BE2C (cell line): ENCODE measurements around the gene PEX16.

Experiments
- DNase-seq: peaks from one replicate; pipeline ENCODE4 v3.0.0-alpha.2; 2020
- H3K27me3 ChIP-seq: fragments of 250-450 bp; sonication (Bioruptor Pico); 2 replicates; pipeline ENCODE4 v1.5.1; 2020; ENCODE audit warnings: mild to moderate bottlenecking
- H3K36me3 ChIP-seq: fragments of 250-450 bp; sonication (Bioruptor Pico); 2 replicates; pipeline ENCODE4 v1.5.1; 2020; ENCODE audit warnings: mild to moderate bottlenecking
- H3K4me1 ChIP-seq: fragments of 250-450 bp; sonication (Bioruptor Pico); 2 replicates; pipeline ENCODE4 v1.5.1; 2020
- H3K4me3 ChIP-seq: 2 replicates; pipeline ENCODE4 v1.5.1; 2011; ENCODE audit warnings: low read depth, low read length
- H3K9me3 ChIP-seq: fragments of 250-450 bp; sonication (Bioruptor Pico); 2 replicates; pipeline ENCODE4 v1.5.1; 2020
- CTCF ChIP-seq: IDR thresholded peaks from 2 replicates; pipeline ENCODE4 v1.5.1; 2012; ENCODE audit warnings: mild to moderate bottlenecking, low read depth, low read length

The PEX16 gene

GRCh38 chr11:45926536-45927331 lies 9.1 kb upstream of the PEX16 start:
- Histone ChIP-seq H3K9me3 (no peaks in the 10 kb centered on the region), H3K27me3 (no peaks in the 10 kb centered on the region), H3K4me3 (no peak overlapping the region), H3K4me1 (no peaks in the 10 kb centered on the region), H3K36me3 (no peaks in the 10 kb centered on the region)
- no peak for TF ChIP-seq CTCF
- no peak for DNase-seq

- TF ChIP-seq CTCF, result no peak
- H3K27me3 ChIP-seq, result no peaks in the 10 kb centered on the region
- no peak overlapping the region for H3K4me3 ChIP-seq
- no peaks in the 10 kb centered on the region for H3K36me3 ChIP-seq
- H3K4me1 ChIP-seq, result no peaks in the 10 kb centered on the region
- H3K9me3 ChIP-seq, result no peaks in the 10 kb centered on the region
- no peak for DNase-seq
Measured at GRCh38 chr11:45926001-45926401, 8.3 kb upstream of the PEX16 start.

- Histone ChIP-seq H3K4me1 (no peaks in the 10 kb centered on the region), H3K36me3 (no peaks in the 10 kb centered on the region), H3K9me3 (no peaks in the 10 kb centered on the region), H3K27me3 (no peaks in the 10 kb centered on the region), H3K4me3 (no peak overlapping the region)
- DNase-seq, result no peak
- no peak for TF ChIP-seq CTCF
Measured at GRCh38 chr11:45925550-45925949, 7.9 kb upstream of the PEX16 start.

- no peaks in the 10 kb centered on the region for H3K36me3 ChIP-seq
- H3K9me3 ChIP-seq, result no peaks in the 10 kb centered on the region
- no peaks in the 10 kb centered on the region for H3K4me1 ChIP-seq
- no peak overlapping the region for H3K4me3 ChIP-seq
- no peak for TF ChIP-seq CTCF
- no peaks in the 10 kb centered on the region for H3K27me3 ChIP-seq
- DNase-seq, result no peak
Measured at GRCh38 chr11:45924927-45925326, 7.2 kb upstream of the PEX16 start.

- no peaks in the 10 kb centered on the region for H3K4me1 ChIP-seq
- DNase-seq, result no peak
- H3K9me3 ChIP-seq, result no peaks in the 10 kb centered on the region
- H3K36me3 ChIP-seq, result no peaks in the 10 kb centered on the region
- H3K4me3 ChIP-seq, result no peak overlapping the region
- TF ChIP-seq CTCF, result no peak
- no peaks in the 10 kb centered on the region for H3K27me3 ChIP-seq
Measured at GRCh38 chr11:45924036-45924915, 6.6 kb upstream of the PEX16 start.
